ENCODE data around the gene COQ5. TPM values are rescaled to one million over a fixed set of nuclear protein-coding genes. Genes with fewer than 3 reads are reported as not detected.
"Not testable (repeated sequence)": the region's sequence is repeated elsewhere in the genome, so short reads cannot be mapped to it uniquely, and the experiment has no call there.

Gene COQ5
- total and polyA plus RNA-seq, 4 donors: 21.1 to 28.4 (median 24.4) TPM

DNA sequence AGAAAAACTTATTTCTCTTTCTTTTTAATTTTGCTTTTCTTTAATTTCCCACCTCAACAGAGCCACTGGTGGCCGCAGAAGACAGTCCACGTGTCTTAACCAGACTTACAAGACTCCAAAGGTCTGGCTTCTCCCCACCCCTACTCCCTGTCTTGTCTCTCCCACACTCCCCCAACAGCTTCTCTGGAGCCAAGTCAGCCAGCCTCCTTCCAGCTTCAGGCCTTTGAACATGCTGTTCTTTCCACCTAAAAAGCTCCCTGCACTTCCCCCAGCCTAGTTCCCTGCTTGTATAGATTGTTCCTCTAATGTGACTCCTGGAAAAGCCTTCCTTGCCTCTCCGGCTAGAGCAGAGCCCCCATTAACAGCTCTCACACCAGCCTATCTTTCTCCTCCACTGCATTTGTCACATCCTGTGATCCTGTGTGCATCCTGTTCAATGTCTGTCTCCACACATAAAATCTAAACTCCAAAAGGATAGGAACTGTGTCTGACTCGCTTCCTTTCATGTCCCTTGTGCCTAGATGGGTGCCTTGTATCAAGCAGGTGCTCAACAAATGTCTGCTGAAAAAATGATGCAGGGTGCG, 40.8 kb downstream of the COQ5 start:
- peaks cover 0 to 9% (median 5%) of the 10 kb centered on the region in 4 donors for H3K36me3 ChIP-seq (ENCODE audit: control insufficient read depth in 4 of 4, insufficient read depth in 4 of 4, low read length in 4 of 4)
- 76 to 78% methylated on average over 5 of the region's 5 CpGs for WGBS, 2 donors
- peaks cover 0 to 2% (median 0%) of the 10 kb centered on the region in 5 donors for H3K4me1 ChIP-seq (ENCODE audit: control insufficient read depth in 5 of 5, insufficient read depth in 5 of 5, low read length in 5 of 5)
- H3K27ac ChIP-seq (ENCODE audit: low read depth in 1 of 2, low read length in 1 of 2): no peak overlapping the region
- no peak overlapping the region for H3K9ac ChIP-seq (ENCODE audit: insufficient read depth in 1 of 2, low read length in 2 of 2)
- no peaks in the 10 kb centered on the region for H3K27me3 ChIP-seq (ENCODE audit: control insufficient read depth in 3 of 3, insufficient read depth in 3 of 3, low read length in 2 of 3)
- TF ChIP-seq, protein P1, sequence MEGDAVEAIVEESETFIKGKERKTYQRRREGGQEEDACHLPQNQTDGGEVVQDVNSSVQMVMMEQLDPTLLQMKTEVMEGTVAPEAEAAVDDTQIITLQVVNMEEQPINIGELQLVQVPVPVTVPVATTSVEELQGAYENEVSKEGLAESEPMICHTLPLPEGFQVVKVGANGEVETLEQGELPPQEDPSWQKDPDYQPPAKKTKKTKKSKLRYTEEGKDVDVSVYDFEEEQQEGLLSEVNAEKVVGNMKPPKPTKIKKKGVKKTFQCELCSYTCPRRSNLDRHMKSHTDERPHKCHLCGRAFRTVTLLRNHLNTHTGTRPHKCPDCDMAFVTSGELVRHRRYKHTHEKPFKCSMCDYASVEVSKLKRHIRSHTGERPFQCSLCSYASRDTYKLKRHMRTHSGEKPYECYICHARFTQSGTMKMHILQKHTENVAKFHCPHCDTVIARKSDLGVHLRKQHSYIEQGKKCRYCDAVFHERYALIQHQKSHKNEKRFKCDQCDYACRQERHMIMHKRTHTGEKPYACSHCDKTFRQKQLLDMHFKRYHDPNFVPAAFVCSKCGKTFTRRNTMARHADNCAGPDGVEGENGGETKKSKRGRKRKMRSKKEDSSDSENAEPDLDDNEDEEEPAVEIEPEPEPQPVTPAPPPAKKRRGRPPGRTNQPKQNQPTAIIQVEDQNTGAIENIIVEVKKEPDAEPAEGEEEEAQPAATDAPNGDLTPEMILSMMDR (IDR thresholded peaks at IDR 0.05; ENCODE audit: control extremely low read depth, extremely low read depth): no peak
- no peak overlapping the region for H3K4me3 ChIP-seq
- ATAC-seq (ENCODE audit: insufficient read depth, low FRiP score) (no peak), DNase-seq (no peak)
- H3K9me3 ChIP-seq (ENCODE audit: control insufficient read depth in 4 of 4, insufficient read depth in 3 of 4, low read length in 3 of 4): no peaks in the 10 kb centered on the region

- not testable (repeated sequence) for ATAC-seq (ENCODE audit: insufficient read depth, low FRiP score)
These were observed 41.4 kb downstream of the COQ5 start for GRCh38 chr12:120487552-120487951.

GRCh38 chr12:120485961-120486881, 42.7 kb downstream of the COQ5 start:
- no peaks in the 10 kb centered on the region for H3K9me3 ChIP-seq (ENCODE audit: control insufficient read depth in 4 of 4, insufficient read depth in 3 of 4, low read length in 3 of 4)
- peaks cover 0 to 2% (median 0%) of the 10 kb centered on the region in 5 donors for H3K4me1 ChIP-seq (ENCODE audit: control insufficient read depth in 5 of 5, insufficient read depth in 5 of 5, low read length in 5 of 5)
- H3K4me3 ChIP-seq: no peak overlapping the region
- WGBS, 2 donors: 96 to 98% methylated on average over 7 of the region's 7 CpGs
- no peaks in the 10 kb centered on the region for H3K27me3 ChIP-seq (ENCODE audit: control insufficient read depth in 3 of 3, insufficient read depth in 3 of 3, low read length in 2 of 3)
- TF ChIP-seq, protein P1 (IDR thresholded peaks at IDR 0.05; ENCODE audit: control extremely low read depth, extremely low read depth): no peak
- H3K36me3 ChIP-seq (ENCODE audit: control insufficient read depth in 4 of 4, insufficient read depth in 4 of 4, low read length in 4 of 4): peaks cover 0 to 9% (median 4%) of the 10 kb centered on the region in 4 donors
- DNase-seq (no peak), ATAC-seq (ENCODE audit: insufficient read depth, low FRiP score) (no peak)
- no peak overlapping the region for H3K27ac ChIP-seq (ENCODE audit: low read depth in 1 of 2, low read length in 1 of 2)
- no peak overlapping the region for H3K9ac ChIP-seq (ENCODE audit: insufficient read depth in 1 of 2, low read length in 2 of 2)

More at GRCh38 chr12:120487552-120487951, 41.4 kb downstream of the COQ5 start:
- H3K4me1 ChIP-seq (ENCODE audit: control insufficient read depth in 5 of 5, insufficient read depth in 5 of 5, low read length in 5 of 5); H3K27ac ChIP-seq (ENCODE audit: low read depth in 1 of 2, low read length in 1 of 2); H3K27me3 ChIP-seq (ENCODE audit: control insufficient read depth in 3 of 3, insufficient read depth in 3 of 3, low read length in 2 of 3); H3K9ac ChIP-seq (ENCODE audit: insufficient read depth in 1 of 2, low read length in 2 of 2); H3K4me3 ChIP-seq; DNase-seq; H3K9me3 ChIP-seq (ENCODE audit: control insufficient read depth in 4 of 4, insufficient read depth in 3 of 4, low read length in 3 of 4): not testable (repeated sequence)
- 85 to 97% methylated on average over 7 of the region's 7 CpGs for WGBS, 2 donors
- peaks cover 0 to 11% (median 6%) of the 10 kb centered on the region in 4 donors for H3K36me3 ChIP-seq (ENCODE audit: control insufficient read depth in 4 of 4, insufficient read depth in 4 of 4, low read length in 4 of 4)

GRCh38 chr12:120483621-120484020, 45.3 kb downstream of the COQ5 start:
- H3K9ac ChIP-seq (ENCODE audit: insufficient read depth in 1 of 2, low read length in 2 of 2): no peak overlapping the region
- H3K4me1 ChIP-seq (ENCODE audit: control insufficient read depth in 5 of 5, insufficient read depth in 5 of 5, low read length in 5 of 5): no peaks in the 10 kb centered on the region
- H3K9me3 ChIP-seq (ENCODE audit: control insufficient read depth in 4 of 4, insufficient read depth in 3 of 4, low read length in 3 of 4): no peaks in the 10 kb centered on the region
- no peak for DNase-seq
- ATAC-seq (ENCODE audit: insufficient read depth, low FRiP score): no peak
- no peak overlapping the region for H3K27ac ChIP-seq (ENCODE audit: low read depth in 1 of 2, low read length in 1 of 2)
- H3K27me3 ChIP-seq (ENCODE audit: control insufficient read depth in 3 of 3, insufficient read depth in 3 of 3, low read length in 2 of 3): no peaks in the 10 kb centered on the region
- peaks cover 0 to 4% (median 0%) of the 10 kb centered on the region in 4 donors for H3K36me3 ChIP-seq (ENCODE audit: control insufficient read depth in 4 of 4, insufficient read depth in 4 of 4, low read length in 4 of 4)
- 96 to 100% methylated on average over 1 of the region's 1 CpG for WGBS, 2 donors
- H3K4me3 ChIP-seq: no peak overlapping the region
- TF ChIP-seq, protein P1 (IDR thresholded peaks at IDR 0.05; ENCODE audit: control extremely low read depth, extremely low read depth): no peak
